Mucosa of stomach (tissue), 1 donor: ENCODE measurements around the gene METTL17.
"Not testable (repeated sequence)": the region's sequence is repeated elsewhere in the genome, so short reads cannot be mapped to it uniquely, and the experiment has no call there.

Experiments used
- H3K27me3 ChIP-seq: one replicate; pipeline ENCODE4 v1.7.0; 2013; ENCODE audit warnings: mild to moderate bottlenecking, low read length; ENCODE audit not compliant: control insufficient read depth, insufficient read depth
- H3K36me3 ChIP-seq: one replicate; pipeline ENCODE4 v1.7.0; 2013; ENCODE audit warnings: low read length; ENCODE audit not compliant: control insufficient read depth, insufficient read depth
- H3K4me1 ChIP-seq: one replicate; pipeline ENCODE4 v1.7.0; 2013; ENCODE audit warnings: mild to moderate bottlenecking, low read length; ENCODE audit not compliant: control insufficient read depth, insufficient read depth
- H3K4me3 ChIP-seq: one replicate; pipeline ENCODE4 v1.7.0; 2013; ENCODE audit warnings: low read length
- H3K9ac ChIP-seq: one replicate; pipeline ENCODE4 v1.7.0; 2013; ENCODE audit warnings: mild to moderate bottlenecking, low read length, moderate library complexity
- H3K9me3 ChIP-seq: one replicate; pipeline ENCODE4 v1.7.0; 2013; ENCODE audit warnings: mild to moderate bottlenecking, low read length, moderate library complexity; ENCODE audit not compliant: control insufficient read depth
- donor health status: Pancreatic carcinoma.

Gene METTL17

GRCh38 chr14:20998674-20999366 is 9.0 kb downstream of the METTL17 start, which contains the start of gene SLC39A2:
Gene SLC39A2 (plus strand): TSS chr14:20999293. CDS start chr14:20999447, 154 bp downstream.
- H3K27me3 ChIP-seq, result no peaks in the 10 kb centered on the region
- no peaks in the 10 kb centered on the region for H3K4me1 ChIP-seq
- no peak within 1 kb of the TSS for H3K9ac ChIP-seq
- no peaks in the 10 kb centered on the region for H3K9me3 ChIP-seq
- peaks cover 12% of the 10 kb centered on the region for H3K36me3 ChIP-seq
- no peak within 1 kb of the TSS for H3K4me3 ChIP-seq

- Histone ChIP-seq H3K9ac (no peak overlapping the region), H3K27me3 (no peaks in the 10 kb centered on the region), H3K4me1 (no peaks in the 10 kb centered on the region), H3K9me3 (no peaks in the 10 kb centered on the region), H3K36me3 (peaks cover 8% of the 10 kb centered on the region), H3K4me3 (no peak overlapping the region)
Observed at GRCh38 chr14:20999591-20999990, 9.8 kb downstream of the METTL17 start.

GRCh38 chr14:21001218-21001617 is 11.4 kb downstream of the METTL17 start:
- Histone ChIP-seq H3K9me3 (no peaks in the 10 kb centered on the region), H3K4me3 (no peak overlapping the region), H3K9ac (no peak overlapping the region), H3K27me3 (no peaks in the 10 kb centered on the region), H3K36me3 (peaks cover 1% of the 10 kb centered on the region), H3K4me1 (no peaks in the 10 kb centered on the region)

GRCh38 chr14:21003788-21004346 is 14.1 kb downstream of the METTL17 start:
- Histone ChIP-seq H3K27me3 (no peaks in the 10 kb centered on the region), H3K4me3 (no peak overlapping the region), H3K36me3 (no peaks in the 10 kb centered on the region), H3K9me3 (no peaks in the 10 kb centered on the region), H3K4me1 (no peaks in the 10 kb centered on the region), H3K9ac (no peak overlapping the region)

GRCh38 chr14:21009721-21010120 is 19.9 kb downstream of the METTL17 start:
- H3K36me3 ChIP-seq, H3K4me1 ChIP-seq, H3K27me3 ChIP-seq, H3K9me3 ChIP-seq, H3K4me3 ChIP-seq, H3K9ac ChIP-seq: not testable (repeated sequence)

- H3K4me1 ChIP-seq, result peaks cover 5% of the 10 kb centered on the region
- H3K4me3 ChIP-seq, result no peak overlapping the region
- H3K9me3 ChIP-seq, result no peaks in the 10 kb centered on the region
- H3K27me3 ChIP-seq, result no peaks in the 10 kb centered on the region
- H3K9ac ChIP-seq, result no peak overlapping the region
- no peaks in the 10 kb centered on the region for H3K36me3 ChIP-seq
Observed at GRCh38 chr14:21011136-21011535, 21.4 kb downstream of the METTL17 start.

- Histone ChIP-seq H3K4me3 (no peak overlapping the region), H3K36me3 (no peaks in the 10 kb centered on the region), H3K27me3 (no peaks in the 10 kb centered on the region), H3K4me1 (peaks cover 5% of the 10 kb centered on the region), H3K9ac (no peak overlapping the region), H3K9me3 (no peaks in the 10 kb centered on the region)
Observed at GRCh38 chr14:21014761-21015190, 25.0 kb downstream of the METTL17 start.

GRCh38 chr14:21015312-21015711 is 25.5 kb downstream of the METTL17 start:
- Histone ChIP-seq H3K27me3 (no peaks in the 10 kb centered on the region), H3K4me1 (peaks cover 5% of the 10 kb centered on the region), H3K36me3 (no peaks in the 10 kb centered on the region), H3K9ac (no peak overlapping the region), H3K9me3 (no peaks in the 10 kb centered on the region), H3K4me3 (no peak overlapping the region)

- H3K4me3 ChIP-seq, result no peak overlapping the region
- peaks cover 5% of the 10 kb centered on the region for H3K4me1 ChIP-seq
- no peaks in the 10 kb centered on the region for H3K36me3 ChIP-seq
- H3K9me3 ChIP-seq, result no peaks in the 10 kb centered on the region
- no peak overlapping the region for H3K9ac ChIP-seq
- H3K27me3 ChIP-seq, result no peaks in the 10 kb centered on the region
Observed at GRCh38 chr14:21016413-21017190, 26.8 kb downstream of the METTL17 start.

GRCh38 chr14:21017528-21018245 is 27.9 kb downstream of the METTL17 start:
- no peak overlapping the region for H3K4me3 ChIP-seq
- no peaks in the 10 kb centered on the region for H3K9me3 ChIP-seq
- peaks cover 5% of the 10 kb centered on the region for H3K4me1 ChIP-seq
- H3K9ac ChIP-seq, result no peak overlapping the region
- H3K36me3 ChIP-seq, result no peaks in the 10 kb centered on the region
- no peaks in the 10 kb centered on the region for H3K27me3 ChIP-seq

GRCh38 chr14:21018286-21018685 is 28.5 kb downstream of the METTL17 start:
- H3K9ac ChIP-seq, result no peak overlapping the region
- H3K9me3 ChIP-seq, result no peaks in the 10 kb centered on the region
- H3K27me3 ChIP-seq, result no peaks in the 10 kb centered on the region
- peaks cover 7% of the 10 kb centered on the region for H3K4me1 ChIP-seq
- H3K4me3 ChIP-seq, result no peak overlapping the region
- no peaks in the 10 kb centered on the region for H3K36me3 ChIP-seq

GRCh38 chr14:21018781-21019180 is 29.0 kb downstream of the METTL17 start:
- Histone ChIP-seq H3K4me1 (peaks cover 12% of the 10 kb centered on the region), H3K9me3 (no peaks in the 10 kb centered on the region), H3K36me3 (no peaks in the 10 kb centered on the region), H3K9ac (no peak overlapping the region), H3K4me3 (no peak overlapping the region), H3K27me3 (no peaks in the 10 kb centered on the region)
